ENCODE measurements around the gene ABCC4. TPM values are rescaled to one million over a fixed set of nuclear protein-coding genes. Genes with fewer than 3 reads are reported as not detected.

ABCC4 gene
- polyA plus RNA-seq, 1 donor from 2014 or later = 2.4 TPM

GRCh38 chr13:95207769-95208366, 93.4 kb downstream of the ABCC4 start:
- Histone ChIP-seq H3K27me3 (ENCODE audit: insufficient read depth, low read depth, low read length) (no peaks in the 10 kb centered on the region), H3K79me2 (replicated peaks; ENCODE audit: insufficient read depth, low read length) (no peaks in the 10 kb centered on the region), H3K9ac (ENCODE audit: low read length) (no peak overlapping the region), H4K20me1 (ENCODE audit: insufficient read depth) (no peaks in the 10 kb centered on the region), H3K4me2 (ENCODE audit: low read length) (no peak overlapping the region), H2AFZ (ENCODE audit: low read depth, low read length) (no peak overlapping the region), H3K4me3 (ENCODE audit: low read length) (no peak overlapping the region), H3K9me2 (ENCODE audit: insufficient read depth, low read length) (no peaks in the 10 kb centered on the region), H3K27ac (ENCODE audit: low read length) (no peak overlapping the region), H3K36me3 (ENCODE audit: insufficient read depth, low read length) (no peaks in the 10 kb centered on the region), H3K9me3 (ENCODE audit: low read length) (no peaks in the 10 kb centered on the region), H3F3A (ENCODE audit: insufficient read depth, low read length, poor library complexity, severe bottlenecking) (no peaks in the 10 kb centered on the region)
- TF ChIP-seq POLR2AphosphoS5 (IDR thresholded peaks at IDR 0.05) = no peak
- no peak for TF ChIP-seq SMC3 (conservative IDR thresholded peaks at IDR 0.05; ENCODE audit: poor library complexity)
- TF ChIP-seq CTCF (IDR thresholded peaks at IDR 0.05; ENCODE audit: poor library complexity, severe bottlenecking) = no peak
- TF ChIP-seq REST (IDR thresholded peaks at IDR 0.05; ENCODE audit: borderline replicate concordance) = no peak
- TF ChIP-seq TAF1 (IDR thresholded peaks at IDR 0.05; ENCODE audit: low read depth) = no peak

GRCh38 chr13:95206116-95206515, 95.1 kb downstream of the ABCC4 start:
- Histone ChIP-seq H3K79me2 (replicated peaks; ENCODE audit: insufficient read depth, low read length) (no peaks in the 10 kb centered on the region), H3K4me2 (ENCODE audit: low read length) (no peak overlapping the region), H3K27ac (ENCODE audit: low read length) (no peak overlapping the region), H3K36me3 (ENCODE audit: insufficient read depth, low read length) (no peaks in the 10 kb centered on the region), H3K9me3 (ENCODE audit: low read length) (no peaks in the 10 kb centered on the region), H4K20me1 (ENCODE audit: insufficient read depth) (no peaks in the 10 kb centered on the region), H3K9me2 (ENCODE audit: insufficient read depth, low read length) (no peaks in the 10 kb centered on the region), H2AFZ (ENCODE audit: low read depth, low read length) (no peak overlapping the region), H3F3A (ENCODE audit: insufficient read depth, low read length, poor library complexity, severe bottlenecking) (no peaks in the 10 kb centered on the region), H3K4me3 (ENCODE audit: low read length) (no peak overlapping the region), H3K27me3 (ENCODE audit: insufficient read depth, low read depth, low read length) (no peaks in the 10 kb centered on the region), H3K9ac (ENCODE audit: low read length) (no peak overlapping the region)
- TF ChIP-seq CTCF (IDR thresholded peaks at IDR 0.05; ENCODE audit: poor library complexity, severe bottlenecking) (no peak), MXI1 (conservative IDR thresholded peaks at IDR 0.05; ENCODE audit: poor library complexity, severe bottlenecking) (no peak), EP300 (conservative IDR thresholded peaks at IDR 0.05; ENCODE audit: poor library complexity, severe bottlenecking) (no peak), RAD21 (conservative IDR thresholded peaks at IDR 0.05) (no peak), TAF1 (IDR thresholded peaks at IDR 0.05; ENCODE audit: low read depth) (no peak), SMC3 (conservative IDR thresholded peaks at IDR 0.05; ENCODE audit: poor library complexity) (no peak), EZH2 (IDR thresholded peaks at IDR 0.05; ENCODE audit: borderline replicate concordance, insufficient read depth, low read length, poor library complexity, severe bottlenecking) (no peak)

Data from neural cell (in vitro differentiated cells).